C4-2B (cell line): ENCODE measurements around the gene ILF2.

Source experiments
- ZFX ChIP-seq: fragments of 450-650 bp; IDR thresholded peaks from 2 replicates; pipeline ENCODE4 v1.6.1; 2017
- TF ChIP-seq, protein P1 (sequence below): fragments of 450-650 bp; conservative IDR thresholded peaks from 2 replicates; pipeline ENCODE4 v1.5.1; 2017; ENCODE audit warnings: mild to moderate bottlenecking

DNA sequence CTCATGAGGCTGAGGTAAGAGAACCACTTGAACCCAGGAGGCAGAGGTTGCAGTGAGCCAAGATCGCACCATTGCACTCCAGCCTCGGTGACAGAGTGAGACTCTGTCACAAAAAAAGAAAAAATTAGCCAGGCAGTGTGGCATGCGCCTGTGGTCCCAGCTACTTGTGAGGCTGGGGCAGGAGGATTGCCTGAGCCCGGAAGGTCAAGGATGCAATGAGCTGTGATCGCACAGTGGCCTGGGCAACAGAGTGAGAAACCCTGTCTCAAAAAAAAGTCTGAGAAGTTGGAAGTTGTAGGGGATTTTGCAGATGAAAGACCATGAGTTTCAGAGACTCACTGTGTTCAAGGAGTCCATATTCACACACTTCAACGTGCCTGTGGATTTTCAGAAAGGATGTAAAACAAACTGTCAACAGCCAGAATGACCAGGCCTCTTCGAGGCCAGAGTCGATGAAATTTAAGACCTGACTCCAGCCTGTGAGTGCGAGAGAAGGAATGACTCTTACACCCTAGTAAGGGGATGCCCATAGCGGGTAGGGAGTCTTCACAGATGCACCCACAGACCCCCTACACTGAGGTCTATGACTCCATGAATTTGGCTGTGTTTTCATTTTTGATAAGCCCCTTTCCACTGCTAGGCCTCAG is 45.7 kb downstream of the ILF2 start:
- TF ChIP-seq, protein P1, sequence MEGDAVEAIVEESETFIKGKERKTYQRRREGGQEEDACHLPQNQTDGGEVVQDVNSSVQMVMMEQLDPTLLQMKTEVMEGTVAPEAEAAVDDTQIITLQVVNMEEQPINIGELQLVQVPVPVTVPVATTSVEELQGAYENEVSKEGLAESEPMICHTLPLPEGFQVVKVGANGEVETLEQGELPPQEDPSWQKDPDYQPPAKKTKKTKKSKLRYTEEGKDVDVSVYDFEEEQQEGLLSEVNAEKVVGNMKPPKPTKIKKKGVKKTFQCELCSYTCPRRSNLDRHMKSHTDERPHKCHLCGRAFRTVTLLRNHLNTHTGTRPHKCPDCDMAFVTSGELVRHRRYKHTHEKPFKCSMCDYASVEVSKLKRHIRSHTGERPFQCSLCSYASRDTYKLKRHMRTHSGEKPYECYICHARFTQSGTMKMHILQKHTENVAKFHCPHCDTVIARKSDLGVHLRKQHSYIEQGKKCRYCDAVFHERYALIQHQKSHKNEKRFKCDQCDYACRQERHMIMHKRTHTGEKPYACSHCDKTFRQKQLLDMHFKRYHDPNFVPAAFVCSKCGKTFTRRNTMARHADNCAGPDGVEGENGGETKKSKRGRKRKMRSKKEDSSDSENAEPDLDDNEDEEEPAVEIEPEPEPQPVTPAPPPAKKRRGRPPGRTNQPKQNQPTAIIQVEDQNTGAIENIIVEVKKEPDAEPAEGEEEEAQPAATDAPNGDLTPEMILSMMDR = no peak
- no peak for TF ChIP-seq ZFX
